Activated CD4-positive, alpha-beta memory T cell treated with anti-CD3 and anti-CD28 coated beads for 36 hours (primary cell): ENCODE data around the gene FBXO34. TPM values are rescaled to one million over a fixed set of nuclear protein-coding genes. Genes with fewer than 3 reads are reported as not detected.
A peak's percentile ranks its signal among the peaks of the same experiment; 100 is the strongest.
"Not testable (repeated sequence)": the region's sequence is repeated elsewhere in the genome, so short reads cannot be mapped to it uniquely, and the experiment has no call there.

Experiments
- CTCF ChIA-PET: fragments of 350-600 bp; sonication (Branson Sonifier 250); formaldehyde crosslinking; loops from one replicate; lab custom pipeline; 2021; ENCODE audit warnings: antibody characterized with exemption, inconsistent platforms; lab: Charles Lee
- POLR2A ChIA-PET: fragments of 350-600 bp; sonication (Branson Sonifier 250); formaldehyde crosslinking; loops from one replicate; lab custom pipeline; 2021; ENCODE audit warnings: antibody characterized with exemption; lab: Charles Lee
- DNase-seq: peaks from one replicate; pipeline ENCODE4 v3.0.0-alpha.2; 2020
- H3K27ac Mint-ChIP-seq: one replicate; pipeline ENCODE4 v1.8.0; 2021; ENCODE audit warnings: mixed read lengths
- H3K27me3 Mint-ChIP-seq: one replicate; pipeline ENCODE4 v1.8.0; 2021; ENCODE audit warnings: mixed read lengths
- H3K36me3 Mint-ChIP-seq: one replicate; pipeline ENCODE4 v1.8.0; 2021; ENCODE audit warnings: mixed read lengths
- H3K4me1 Mint-ChIP-seq: one replicate; pipeline ENCODE4 v1.8.0; 2021; ENCODE audit warnings: low read depth, mixed read lengths
- H3K4me3 Mint-ChIP-seq: one replicate; pipeline ENCODE4 v1.8.0; 2021; ENCODE audit warnings: mild to moderate bottlenecking, mixed read lengths
- H3K9me3 Mint-ChIP-seq: one replicate; pipeline ENCODE4 v1.8.0; 2021; ENCODE audit warnings: mixed read lengths
- intact Hi-C: fragments of 100-400 bp; cut with micrococcal nuclease; formaldehyde crosslinking; loops from one replicate; pipeline ENCODE4 v1.15.1; 2023
- total RNA-seq, 2 experiments: library from RNA; stranded (reverse); gene quantifications; one replicate each; pipeline ENCODE4 v1.2.3, GENCODE V29; 2021

FBXO34 gene
- total RNA-seq, 2 experiments from 2014 or later: 19.8 to 22.0 TPM

- H3K9me3 Mint-ChIP-seq: no peaks in the 10 kb centered on the region
- no peak for DNase-seq
- CTCF ChIA-PET: interaction anchor here (0.6 to 2.2 kb wide), 5 partner anchors 10 to 121 kb away, joined by 3 to 9 read pairs (median 3); no protein-coding TSS in a partner anchor
- POLR2A ChIA-PET: no interaction called here
- H3K36me3 Mint-ChIP-seq: peaks cover 16% of the 10 kb centered on the region
- peaks cover 10% of the 10 kb centered on the region for H3K4me1 Mint-ChIP-seq
- no peak overlapping the region for H3K4me3 Mint-ChIP-seq
- no peaks in the 10 kb centered on the region for H3K27me3 Mint-ChIP-seq
- intact Hi-C loops: no loop called here
- no peak overlapping the region for H3K27ac Mint-ChIP-seq
Observed at GRCh38 chr14:55366271-55366670, 95.0 kb downstream of the FBXO34 start.

- peak overlapping the region; percentile 15 for H3K27ac Mint-ChIP-seq
- POLR2A ChIA-PET: no interaction called here
- H3K9me3 Mint-ChIP-seq: no peaks in the 10 kb centered on the region
- H3K4me3 Mint-ChIP-seq: no peak overlapping the region
- intact Hi-C loops: loop anchor here (5.0 kb wide), 1 partner anchor 274 kb away; no protein-coding TSS in a partner anchor
- H3K36me3 Mint-ChIP-seq: peaks cover 14% of the 10 kb centered on the region
- DNase-seq: no peak
- H3K27me3 Mint-ChIP-seq: no peaks in the 10 kb centered on the region
- CTCF ChIA-PET: interaction anchor here (1.5 to 2.8 kb wide), 2 partner anchors 17 to 44 kb away, joined by 3 to 21 read pairs; no protein-coding TSS in a partner anchor
- H3K4me1 Mint-ChIP-seq: peaks cover 40% of the 10 kb centered on the region
Observed at GRCh38 chr14:55370883-55371455, 99.7 kb downstream of the FBXO34 start.

- Mint-ChIP-seq H3K36me3 (peaks cover 28% of the 10 kb centered on the region), H3K27ac (peak overlapping the region; percentile 91), H3K27me3 (no peaks in the 10 kb centered on the region), H3K4me1 (peaks cover 45% of the 10 kb centered on the region), H3K4me3 (no peak overlapping the region), H3K9me3 (no peaks in the 10 kb centered on the region)
- intact Hi-C loops: loop anchor here (2.0 to 5.0 kb wide), 2 partner anchors 18 to 275 kb away; no protein-coding TSS in a partner anchor
- DNase-seq: no peak
- ChIA-PET POLR2A (interaction anchor here (1.2 to 1.7 kb wide), 2 partner anchors 10 to 14 kb away, joined by 3 to 8 read pairs; no protein-coding TSS in a partner anchor), CTCF (interaction anchor here (1.1 to 2.8 kb wide), 6 partner anchors 14 to 127 kb away, joined by 3 to 21 read pairs (median 5); no protein-coding TSS in a partner anchor)
Observed at GRCh38 chr14:55372423-55372822, 101.2 kb downstream of the FBXO34 start.

GRCh38 chr14:55372825-55373224 is 101.6 kb downstream of the FBXO34 start:
- Mint-ChIP-seq H3K9me3 (no peaks in the 10 kb centered on the region), H3K27me3 (no peaks in the 10 kb centered on the region), H3K4me3 (no peak overlapping the region), H3K4me1 (peaks cover 45% of the 10 kb centered on the region), H3K36me3 (peaks cover 27% of the 10 kb centered on the region), H3K27ac (peak overlapping the region; percentile 91)
- CTCF ChIA-PET: interaction anchor here (1.1 to 2.8 kb wide), 6 partner anchors 14 to 127 kb away, joined by 3 to 21 read pairs (median 5); no protein-coding TSS in a partner anchor
- POLR2A ChIA-PET: interaction anchor here (1.7 kb wide), 1 partner anchor 13 kb away, joined by 8 read pairs; no protein-coding TSS in a partner anchor
- intact Hi-C loops: loop anchor here (2.0 to 5.0 kb wide), 2 partner anchors 18 to 276 kb away; no protein-coding TSS in a partner anchor
- DNase-seq: no peak

- no peaks in the 10 kb centered on the region for H3K27me3 Mint-ChIP-seq
- H3K4me1 Mint-ChIP-seq: peaks cover 45% of the 10 kb centered on the region
- H3K36me3 Mint-ChIP-seq: peaks cover 29% of the 10 kb centered on the region
- intact Hi-C loops: loop anchor here (1.0 to 5.0 kb wide), 6 partner anchors 12 to 277 kb away; no protein-coding TSS in a partner anchor
- peak overlapping the region; percentile 91 for H3K27ac Mint-ChIP-seq
- no peaks in the 10 kb centered on the region for H3K9me3 Mint-ChIP-seq
- CTCF ChIA-PET: interaction anchor here (0.6 to 1.9 kb wide), 9 partner anchors 12 to 161 kb away, joined by 3 to 11 read pairs (median 5); partner anchors contain the start of gene FBXO34
- POLR2A ChIA-PET: interaction anchor here (0.7 to 1.7 kb wide), 9 partner anchors 11 to 323 kb away, joined by 3 to 6 read pairs (median 3); partner anchors contain the start of gene MAPK1IP1L
- DNase-seq: peak; percentile 45
- peak overlapping the region; percentile 49 for H3K4me3 Mint-ChIP-seq
Observed at GRCh38 chr14:55373784-55374705, 102.8 kb downstream of the FBXO34 start.

DNA sequence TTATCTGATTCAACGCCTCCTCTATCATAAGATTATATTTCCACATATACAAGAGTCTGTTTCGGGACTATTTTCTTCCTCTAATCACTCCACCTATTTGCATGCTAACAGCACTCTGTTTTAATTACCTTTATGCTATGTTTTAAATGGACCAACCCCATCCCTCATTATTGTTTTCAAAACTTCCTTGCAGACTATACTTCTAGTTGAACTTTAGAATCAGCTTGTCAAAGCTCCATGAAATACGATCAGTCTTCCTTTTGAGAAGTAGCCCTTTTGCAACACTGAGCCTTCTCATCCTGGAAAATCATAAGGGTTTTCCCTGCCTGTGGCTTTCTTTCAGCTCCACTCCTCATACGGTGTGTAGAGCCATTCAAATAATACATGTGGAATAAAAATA is 103.5 kb downstream of the FBXO34 start:
- Mint-ChIP-seq H3K27ac (peak overlapping the region; percentile 91), H3K36me3 (peaks cover 28% of the 10 kb centered on the region), H3K9me3 (no peaks in the 10 kb centered on the region), H3K4me1 (peaks cover 45% of the 10 kb centered on the region), H3K4me3 (peak overlapping the region; percentile 21), H3K27me3 (no peaks in the 10 kb centered on the region)
- POLR2A ChIA-PET: interaction anchor here (0.7 to 1.7 kb wide), 9 partner anchors 11 to 324 kb away, joined by 3 to 6 read pairs (median 3); partner anchors contain the start of gene MAPK1IP1L
- intact Hi-C loops: loop anchor here (1.0 to 5.0 kb wide), 5 partner anchors 12 to 277 kb away; no protein-coding TSS in a partner anchor
- CTCF ChIA-PET: interaction anchor here (0.7 to 1.9 kb wide), 7 partner anchors 11 to 162 kb away, joined by 3 to 11 read pairs (median 5); partner anchors contain the start of gene FBXO34
- DNase-seq: no peak

- intact Hi-C loops: no loop called here
- H3K27ac Mint-ChIP-seq: no peak overlapping the region
- ChIA-PET CTCF (no interaction called here), POLR2A (no interaction called here)
- peaks cover 41% of the 10 kb centered on the region for H3K36me3 Mint-ChIP-seq
- peaks cover 49% of the 10 kb centered on the region for H3K4me1 Mint-ChIP-seq
- H3K4me3 Mint-ChIP-seq: no peak overlapping the region
- no peaks in the 10 kb centered on the region for H3K9me3 Mint-ChIP-seq
- no peaks in the 10 kb centered on the region for H3K27me3 Mint-ChIP-seq
- no peak for DNase-seq
Observed at GRCh38 chr14:55377236-55377635, 106.0 kb downstream of the FBXO34 start.

GRCh38 chr14:55381040-55381439 is 109.8 kb downstream of the FBXO34 start:
- Mint-ChIP-seq H3K27me3 (no peaks in the 10 kb centered on the region), H3K27ac (peak overlapping the region; percentile 55), H3K4me3 (no peak overlapping the region), H3K9me3 (no peaks in the 10 kb centered on the region), H3K4me1 (peaks cover 34% of the 10 kb centered on the region), H3K36me3 (peaks cover 46% of the 10 kb centered on the region)
- POLR2A ChIA-PET: interaction anchor here (0.6 kb wide), 1 partner anchor 22 kb away, joined by 3 read pairs; no protein-coding TSS in a partner anchor
- CTCF ChIA-PET: interaction anchor here (1.8 kb wide), 1 partner anchor 27 kb away, joined by 6 read pairs; no protein-coding TSS in a partner anchor
- intact Hi-C loops: no loop called here
- DNase-seq: no peak

GRCh38 chr14:55381561-55381960 is 110.3 kb downstream of the FBXO34 start:
- ChIA-PET CTCF (interaction anchor here (1.8 kb wide), 1 partner anchor 27 kb away, joined by 6 read pairs; no protein-coding TSS in a partner anchor), POLR2A (interaction anchor here (0.6 kb wide), 1 partner anchor 22 kb away, joined by 3 read pairs; no protein-coding TSS in a partner anchor)
- H3K36me3 Mint-ChIP-seq: peaks cover 40% of the 10 kb centered on the region
- H3K4me3 Mint-ChIP-seq: no peak overlapping the region
- peak; percentile 22 for DNase-seq
- intact Hi-C loops: no loop called here
- H3K27ac Mint-ChIP-seq: peak overlapping the region; percentile 70
- H3K9me3 Mint-ChIP-seq: no peaks in the 10 kb centered on the region
- H3K27me3 Mint-ChIP-seq: no peaks in the 10 kb centered on the region
- peaks cover 35% of the 10 kb centered on the region for H3K4me1 Mint-ChIP-seq

DNA sequence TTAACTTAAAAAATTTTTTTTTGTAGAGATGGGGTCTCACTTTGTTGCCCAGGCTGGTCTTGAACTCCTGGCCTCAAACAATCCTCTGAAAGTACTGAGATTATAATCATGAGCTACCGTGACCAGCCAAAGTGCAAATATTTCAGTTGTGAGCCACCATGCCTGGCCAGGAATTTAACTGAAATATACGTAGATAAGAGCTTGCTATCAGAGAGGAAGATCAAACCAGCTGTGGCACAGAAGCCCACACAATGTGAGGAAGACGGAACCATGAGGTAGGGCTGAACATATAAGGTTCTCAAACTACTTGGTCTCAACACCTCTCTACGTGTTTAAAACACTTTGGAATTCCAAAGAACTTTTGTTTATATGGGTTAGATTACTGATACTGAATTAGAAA is 111.3 kb downstream of the FBXO34 start:
- no peaks in the 10 kb centered on the region for H3K27me3 Mint-ChIP-seq
- ChIA-PET POLR2A (interaction anchor here (0.6 kb wide), 1 partner anchor 11 kb away, joined by 3 read pairs; no protein-coding TSS in a partner anchor), CTCF (interaction anchor here (0.6 to 1.8 kb wide), 3 partner anchors 28 to 652 kb away, joined by 3 to 6 read pairs (median 3); no protein-coding TSS in a partner anchor)
- no peaks in the 10 kb centered on the region for H3K9me3 Mint-ChIP-seq
- H3K4me1 Mint-ChIP-seq: peaks cover 42% of the 10 kb centered on the region
- no peak for DNase-seq
- H3K36me3 Mint-ChIP-seq: peaks cover 38% of the 10 kb centered on the region
- H3K4me3 Mint-ChIP-seq: no peak overlapping the region
- H3K27ac Mint-ChIP-seq: no peak overlapping the region
- intact Hi-C loops: no loop called here

- intact Hi-C loops, H3K4me3 Mint-ChIP-seq, H3K27ac Mint-ChIP-seq, DNase-seq, H3K9me3 Mint-ChIP-seq, H3K27me3 Mint-ChIP-seq: not testable (repeated sequence)
- H3K4me1 Mint-ChIP-seq: peaks cover 46% of the 10 kb centered on the region
- CTCF ChIA-PET: interaction anchor here (0.6 to 1.8 kb wide), 2 partner anchors 29 to 651 kb away, joined by 3 to 6 read pairs; no protein-coding TSS in a partner anchor
- POLR2A ChIA-PET: interaction anchor here (0.6 kb wide), 1 partner anchor 11 kb away, joined by 3 read pairs; no protein-coding TSS in a partner anchor
- peaks cover 35% of the 10 kb centered on the region for H3K36me3 Mint-ChIP-seq
Observed at GRCh38 chr14:55383056-55383466, 111.8 kb downstream of the FBXO34 start.
